ENCODE results near the gene MBOAT1.

DNA sequence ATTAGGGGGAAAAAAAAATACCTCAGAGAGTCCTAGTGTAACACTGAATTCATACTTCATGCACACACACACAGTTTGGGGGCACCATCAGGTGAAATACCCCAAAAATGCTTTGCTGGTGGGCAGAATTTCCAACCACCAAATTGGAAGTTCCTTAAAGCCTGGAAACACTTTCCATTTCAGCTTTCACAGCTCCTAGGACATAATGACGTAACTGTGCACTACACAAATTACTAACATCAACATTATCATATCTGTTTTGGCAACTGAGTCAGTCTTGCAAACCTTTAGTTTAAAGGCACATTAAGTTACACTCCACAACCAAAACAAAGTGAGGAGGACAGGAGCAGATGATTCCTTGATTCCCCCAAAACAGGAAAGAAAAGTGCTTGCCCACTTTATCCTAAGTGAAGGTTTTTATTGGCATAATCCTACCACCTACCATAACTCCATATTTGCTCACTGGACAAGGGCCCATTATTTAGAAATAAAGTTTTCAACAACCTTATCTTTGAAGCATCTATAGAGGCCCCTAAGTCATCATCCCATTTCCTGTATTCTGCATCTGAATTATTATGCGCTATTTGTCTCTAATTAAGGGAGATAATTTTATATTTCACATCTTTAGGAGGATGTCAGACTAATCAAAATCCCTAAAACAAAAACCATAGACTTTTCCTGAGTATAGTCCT, 3.4 kb downstream of the MBOAT1 start:
- TF ChIP-seq CEBPB (IDR thresholded peaks at IDR 0.05) (no peak), TAF1 (IDR thresholded peaks at IDR 0.05; ENCODE audit: low read depth) (no peak), RAD21 (IDR thresholded peaks at IDR 0.05; ENCODE audit: low read depth) (no peak), TCF12 (IDR thresholded peaks at IDR 0.05; ENCODE audit: low read depth) (no peak)
